MM.1S (cell line): ENCODE data around the gene FAN1.

Source experiments
- DNase-seq: peaks from one replicate; pipeline ENCODE4 v3.0.0-alpha.2; 2015
- H2AFZ ChIP-seq: fragments of 300-600 bp; sonication (generic); 2 replicates; pipeline ENCODE4 v1.6.0; 2016; ENCODE audit warnings: antibody characterized with exemption, low read length
- H3F3A ChIP-seq: fragments of 300-600 bp; sonication (generic); 2 replicates; pipeline ENCODE4 v1.6.1; 2016; ENCODE audit warnings: mild to moderate bottlenecking, antibody characterized with exemption, low read length, moderate library complexity, mixed read lengths; ENCODE audit not compliant: insufficient read depth
- H3K27ac ChIP-seq: fragments of 300-600 bp; sonication (generic); 2 replicates; pipeline ENCODE4 v1.5.1; 2016; ENCODE audit warnings: mild to moderate bottlenecking, low read length
- H3K27me3 ChIP-seq: fragments of 300-600 bp; sonication (generic); replicated peaks from 2 replicates; pipeline ENCODE4 v1.6.0; 2016; ENCODE audit warnings: low read length; ENCODE audit not compliant: insufficient read depth
- H3K36me3 ChIP-seq: fragments of 300-600 bp; sonication (generic); replicated peaks from 2 replicates; pipeline ENCODE4 v1.6.1; 2016; ENCODE audit warnings: mild to moderate bottlenecking, low read length, mixed read lengths; ENCODE audit not compliant: insufficient read depth
- H3K4me1 ChIP-seq: fragments of 300-600 bp; sonication (generic); 2 replicates; pipeline ENCODE4 v1.6.1; 2016; ENCODE audit warnings: low read length, mixed read lengths
- H3K4me2 ChIP-seq: fragments of 300-600 bp; sonication (generic); 2 replicates; pipeline ENCODE4 v1.6.0; 2016; ENCODE audit warnings: low read depth, low read length
- H3K4me3 ChIP-seq: fragments of 300-600 bp; sonication (generic); 2 replicates; pipeline ENCODE4 v1.5.1; 2016; ENCODE audit warnings: low read length, mixed read lengths
- H3K79me2 ChIP-seq: fragments of 300-600 bp; sonication (generic); 2 replicates; pipeline ENCODE4 v1.6.1; 2016; ENCODE audit warnings: mixed run types, low read length, mixed read lengths
- H3K9ac ChIP-seq: fragments of 300-600 bp; sonication (generic); 2 replicates; pipeline ENCODE4 v1.6.1; 2016; ENCODE audit warnings: low read length, mixed read lengths
- H3K9me2 ChIP-seq: fragments of 300-600 bp; sonication (generic); replicated peaks from 2 replicates; pipeline ENCODE4 v1.6.1; 2016; ENCODE audit warnings: mild to moderate bottlenecking, low read length, mixed read lengths; ENCODE audit not compliant: insufficient read depth
- H3K9me3 ChIP-seq: fragments of 300-600 bp; sonication (generic); replicated peaks from 2 replicates; pipeline ENCODE4 v1.6.1; 2016; ENCODE audit warnings: mild to moderate bottlenecking, low read length, mixed read lengths; ENCODE audit not compliant: insufficient read depth
- H4K20me1 ChIP-seq: fragments of 300-600 bp; sonication (generic); 2 replicates; pipeline ENCODE4 v1.6.1; 2016; ENCODE audit warnings: mild to moderate bottlenecking, low read length, moderate library complexity, mixed read lengths; ENCODE audit not compliant: insufficient read depth
- CTCF ChIP-seq: fragments of 300-600 bp; sonication (generic); IDR thresholded peaks from 2 replicates; pipeline ENCODE4 v1.5.1; 2016; ENCODE audit warnings: antibody characterized with exemption, low read length, mixed read lengths
- EZH2 ChIP-seq: fragments of 300-600 bp; sonication (generic); optimal IDR thresholded peaks from 2 replicates; pipeline ENCODE3; 2017; ENCODE audit warnings: low read depth, mild to moderate bottlenecking, antibody characterized with exemption, low read length, mixed read lengths
- EZH2phosphoT487 ChIP-seq: fragments of 300-600 bp; sonication (generic); IDR thresholded peaks from 2 replicates; pipeline ENCODE4 v1.6.1; 2018; ENCODE audit warnings: antibody characterized with exemption, low read length

Gene FAN1

GRCh38 chr15:30940359-30940758, 36.6 kb downstream of the FAN1 start:
- no peak overlapping the region for H3K4me2 ChIP-seq
- 0 out of 2 replicates have a peak, but pooled peaks cover 12% of the 10 kb centered on the region for H3K79me2 ChIP-seq
- H3K36me3 ChIP-seq: peaks cover 23% of the 10 kb centered on the region
- no peak overlapping the region for H3K27ac ChIP-seq
- H3K9ac ChIP-seq: no peak overlapping the region
- no peak overlapping the region for H2AFZ ChIP-seq
- no peaks in the 10 kb centered on the region for H3K4me1 ChIP-seq
- no peak for DNase-seq
- H3K9me3 ChIP-seq: no peaks in the 10 kb centered on the region
- H3F3A ChIP-seq: peaks cover 9% of the 10 kb centered on the region
- H3K27me3 ChIP-seq: no peaks in the 10 kb centered on the region
- H4K20me1 ChIP-seq: no peaks in the 10 kb centered on the region
- TF ChIP-seq EZH2phosphoT487: no peak
- no peak for TF ChIP-seq EZH2
- no peak for TF ChIP-seq CTCF
- H3K9me2 ChIP-seq: no peaks in the 10 kb centered on the region
- no peak overlapping the region for H3K4me3 ChIP-seq

GRCh38 chr15:30941520-30941919, 37.8 kb downstream of the FAN1 start:
- Histone ChIP-seq H3K4me2 (no peak overlapping the region), H3K79me2 (0 out of 2 replicates have a peak, but pooled peaks cover 20% of the 10 kb centered on the region), H4K20me1 (no peaks in the 10 kb centered on the region), H3K27ac (no peak overlapping the region), H3F3A (peaks cover 4% of the 10 kb centered on the region), H2AFZ (no peak overlapping the region), H3K4me1 (no peaks in the 10 kb centered on the region), H3K9me2 (no peaks in the 10 kb centered on the region), H3K27me3 (no peaks in the 10 kb centered on the region), H3K9ac (no peak overlapping the region), H3K4me3 (no peak overlapping the region), H3K9me3 (no peaks in the 10 kb centered on the region), H3K36me3 (peaks cover 25% of the 10 kb centered on the region)
- TF ChIP-seq EZH2phosphoT487 (no peak), CTCF (no peak), EZH2 (no peak)
- DNase-seq: no peak

GRCh38 chr15:30943654-30944335, 40.1 kb downstream of the FAN1 start:
- Histone ChIP-seq H3K4me2 (no peak overlapping the region), H4K20me1 (no peaks in the 10 kb centered on the region), H3K27me3 (no peaks in the 10 kb centered on the region), H3K9ac (no peak overlapping the region), H3K27ac (no peak overlapping the region), H3F3A (peaks cover 4% of the 10 kb centered on the region), H2AFZ (no peak overlapping the region), H3K4me3 (no peak overlapping the region), H3K9me2 (no peaks in the 10 kb centered on the region), H3K36me3 (peaks cover 36% of the 10 kb centered on the region), H3K9me3 (no peaks in the 10 kb centered on the region), H3K79me2 (peaks cover 24% of the 10 kb centered on the region; the same call in 1 of the 2 replicates), H3K4me1 (no peaks in the 10 kb centered on the region)
- TF ChIP-seq EZH2phosphoT487 (no peak), CTCF (no peak), EZH2 (no peak)
- no peak for DNase-seq
